ENCODE measurements around the gene CLEC2B. TPM values are rescaled to one million over a fixed set of nuclear protein-coding genes. Genes with fewer than 3 reads are reported as not detected.

Gene CLEC2B
- total RNA-seq, 1 experiment from 2014 or later = not detected

DNA sequence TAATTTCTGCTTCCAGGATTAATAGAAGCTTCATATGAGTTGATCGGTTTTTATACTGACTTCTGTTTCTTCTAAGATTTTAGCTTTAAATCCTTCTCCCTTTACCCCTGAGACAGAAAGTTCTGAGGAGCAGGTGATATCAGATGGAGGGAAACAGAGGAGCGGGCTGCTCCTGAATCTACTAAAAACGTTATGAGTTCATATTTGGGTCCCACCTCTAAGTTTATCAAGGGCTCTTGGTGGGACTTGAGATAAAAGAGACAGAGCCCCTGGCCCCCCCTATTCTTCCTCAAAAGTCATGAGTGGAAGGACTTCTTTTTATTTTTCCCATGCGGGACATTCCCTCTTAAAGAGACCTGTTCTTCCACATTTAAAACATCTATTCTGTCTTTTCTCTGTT lies 39.2 kb upstream of the CLEC2B start:
- Histone ChIP-seq H3K4me2 (ENCODE audit: insufficient read depth, insufficient read length, low read length) (no peak overlapping the region), H3K23me2 (ENCODE audit: insufficient read length, low read depth, low read length, poor library complexity, severe bottlenecking) (no peaks in the 10 kb centered on the region), H4K5ac (ENCODE audit: insufficient read length, low read depth, low read length) (no peak overlapping the region), H3K79me1 (ENCODE audit: insufficient read depth, low read depth, low read length, poor library complexity, severe bottlenecking) (no peaks in the 10 kb centered on the region), H2AFZ (ENCODE audit: low read length) (no peak overlapping the region), H3K56ac (ENCODE audit: insufficient read length, low read depth, low read length) (no peak overlapping the region), H2BK15ac (ENCODE audit: low read depth, low read length) (no peak overlapping the region), H3T11ph (ENCODE audit: low read length) (no peak overlapping the region), H3K27ac (ENCODE audit: insufficient read length, low read depth, low read length) (no peak overlapping the region), H3K9ac (ENCODE audit: extremely low read depth, insufficient read length, low read length) (no peak overlapping the region), H2AK5ac (ENCODE audit: insufficient read length, low read length) (no peak overlapping the region), H4K20me1 (ENCODE audit: control insufficient read depth, insufficient read depth, insufficient read length) (no peaks in the 10 kb centered on the region), H2BK20ac (ENCODE audit: low read depth, low read length, poor library complexity, severe bottlenecking) (no peak overlapping the region), H4K91ac (ENCODE audit: insufficient read length, low read depth, low read length) (no peak overlapping the region), H3K4me1 (ENCODE audit: insufficient read depth, low read length) (no peaks in the 10 kb centered on the region), H3K4ac (ENCODE audit: low read depth, low read length) (no peak overlapping the region), H2BK120ac (ENCODE audit: low read depth, low read length, poor library complexity, severe bottlenecking) (no peak overlapping the region), H3K14ac (ENCODE audit: insufficient read depth, low read length) (no peak overlapping the region), H2BK5ac (ENCODE audit: insufficient read length, low read length) (no peak overlapping the region), H3K27me3 (ENCODE audit: insufficient read depth, low read length) (no peaks in the 10 kb centered on the region), H2BK12ac (ENCODE audit: insufficient read length, low read depth, low read length) (no peak overlapping the region), H3K23ac (ENCODE audit: insufficient read length, low read depth, low read length) (no peak overlapping the region), H3K9me3 (ENCODE audit: control insufficient read depth, low read depth, low read length) (peaks cover 13% of the 10 kb centered on the region), H3K18ac (ENCODE audit: insufficient read length, low read depth, low read length) (no peak overlapping the region), H3K79me2 (ENCODE audit: insufficient read depth, low read length) (no peaks in the 10 kb centered on the region), H4K8ac (replicated peaks; ENCODE audit: insufficient read length, low read depth, low read length) (no peak overlapping the region)
- no peak for DNase-seq
- no peak overlapping the region for H3K27ac Mint-ChIP-seq
- TF ChIP-seq, protein P1, sequence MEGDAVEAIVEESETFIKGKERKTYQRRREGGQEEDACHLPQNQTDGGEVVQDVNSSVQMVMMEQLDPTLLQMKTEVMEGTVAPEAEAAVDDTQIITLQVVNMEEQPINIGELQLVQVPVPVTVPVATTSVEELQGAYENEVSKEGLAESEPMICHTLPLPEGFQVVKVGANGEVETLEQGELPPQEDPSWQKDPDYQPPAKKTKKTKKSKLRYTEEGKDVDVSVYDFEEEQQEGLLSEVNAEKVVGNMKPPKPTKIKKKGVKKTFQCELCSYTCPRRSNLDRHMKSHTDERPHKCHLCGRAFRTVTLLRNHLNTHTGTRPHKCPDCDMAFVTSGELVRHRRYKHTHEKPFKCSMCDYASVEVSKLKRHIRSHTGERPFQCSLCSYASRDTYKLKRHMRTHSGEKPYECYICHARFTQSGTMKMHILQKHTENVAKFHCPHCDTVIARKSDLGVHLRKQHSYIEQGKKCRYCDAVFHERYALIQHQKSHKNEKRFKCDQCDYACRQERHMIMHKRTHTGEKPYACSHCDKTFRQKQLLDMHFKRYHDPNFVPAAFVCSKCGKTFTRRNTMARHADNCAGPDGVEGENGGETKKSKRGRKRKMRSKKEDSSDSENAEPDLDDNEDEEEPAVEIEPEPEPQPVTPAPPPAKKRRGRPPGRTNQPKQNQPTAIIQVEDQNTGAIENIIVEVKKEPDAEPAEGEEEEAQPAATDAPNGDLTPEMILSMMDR (conservative IDR thresholded peaks at IDR 0.05) = no peak
- peaks cover 21 to 46% (median 44%) of the 10 kb centered on the region in 3 experiments for H3K36me3 Mint-ChIP-seq (ENCODE audit: insufficient read depth in 1 of 3, low read depth in 3 of 3)
- no CpG with 5 or more reads among the region's 4 CpGs for WGBS (ENCODE audit: extremely low coverage, insufficient read length, low lambda C conversion rate)
- H3K27me3 Mint-ChIP-seq (ENCODE audit: low read depth) = 0 out of 2 replicates have a peak, but pooled peaks cover 2% of the 10 kb centered on the region
- no peak overlapping the region for H3K4me3 Mint-ChIP-seq
- no peaks in the 10 kb centered on the region for H3K4me1 Mint-ChIP-seq
- peaks cover 39 to 46% of the 10 kb centered on the region in 2 experiments for H3K9me3 Mint-ChIP-seq

Measured in H9 (cell line).